ENCODE results near the gene GPR141. TPM values are rescaled to one million over a fixed set of nuclear protein-coding genes. Genes with fewer than 3 reads are reported as not detected.

GPR141 gene
- total and polyA plus RNA-seq, 9 of the 15 experiments (the other 6 are each of a cell fraction or from before 2014, with no cell fraction given): not detected

GRCh38 chr7:37642028-37642540 is 41.5 kb upstream of the GPR141 start:
- H3K36me3 ChIP-seq (ENCODE audit: control insufficient read depth, insufficient read depth, low read length): no peaks in the 10 kb centered on the region
- intact Hi-C loops (cut with micrococcal nuclease) (no loop called here), in situ Hi-C loops (cut with MboI) (no loop called here)
- no peaks in the 10 kb centered on the region for H3K9me3 ChIP-seq (replicated peaks; ENCODE audit: control insufficient read depth, insufficient read depth, low read depth, low read length)
- no peak overlapping the region for H3K4me3 ChIP-seq
- H3K9ac ChIP-seq (ENCODE audit: insufficient read depth in 1 of 2, low read depth in 2 of 2, low read length in 2 of 2): no peak overlapping the region
- ATAC-seq (no peak), DNase-seq (ENCODE audit: extremely low read depth in 1 of 4, low spot score in 3 of 4) (no peak), FAIRE-seq (no peak)
- H3K27me3 ChIP-seq (ENCODE audit: control insufficient read depth in 2 of 2, insufficient read depth in 2 of 2, low read length in 2 of 2): no peaks in the 10 kb centered on the region
- H4K20me1 ChIP-seq (replicated peaks; ENCODE audit: control insufficient read depth, insufficient read depth, low read length): no peaks in the 10 kb centered on the region
- CTCF ChIA-PET (ENCODE audit: low intra/inter-chr PET ratio): no interaction called here
- no peak overlapping the region for H3K4me2 ChIP-seq (ENCODE audit: insufficient read depth, low read length)
- BruUV-seq (replicated peaks): no TSS peak
- POLR2A ChIA-PET: no interaction called here
- H2AFZ ChIP-seq (ENCODE audit: low read depth, low read length): no peak overlapping the region
- no peak overlapping the region for H3K27ac ChIP-seq (ENCODE audit: extremely low read depth, low read depth, low read length)
- TF ChIP-seq ZNF280A (IDR thresholded peaks at IDR 0.05; ENCODE audit: low read depth, partially characterized antibody) (no peak), C11orf30 (IDR thresholded peaks at IDR 0.05; ENCODE audit: low read depth) (no peak), SMARCA4 (IDR thresholded peaks at IDR 0.05) (no peak), E2F5 (CRISPR knock-in tag; IDR thresholded peaks at IDR 0.05) (no peak), ZKSCAN3 (CRISPR knock-in tag; IDR thresholded peaks at IDR 0.05) (no peak), CC2D1A (IDR thresholded peaks at IDR 0.05) (no peak), ZNF232 (CRISPR knock-in tag; IDR thresholded peaks at IDR 0.05) (no peak), RFX1 (IDR thresholded peaks at IDR 0.05) (no peak), NCOA4 (IDR thresholded peaks at IDR 0.05; ENCODE audit: partially characterized antibody) (no peak)
- TF ChIP-seq, protein P1, sequence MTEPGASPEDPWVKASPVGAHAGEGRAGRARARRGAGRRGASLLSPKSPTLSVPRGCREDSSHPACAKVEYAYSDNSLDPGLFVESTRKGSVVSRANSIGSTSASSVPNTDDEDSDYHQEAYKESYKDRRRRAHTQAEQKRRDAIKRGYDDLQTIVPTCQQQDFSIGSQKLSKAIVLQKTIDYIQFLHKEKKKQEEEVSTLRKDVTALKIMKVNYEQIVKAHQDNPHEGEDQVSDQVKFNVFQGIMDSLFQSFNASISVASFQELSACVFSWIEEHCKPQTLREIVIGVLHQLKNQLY (CRISPR knock-in tag; conservative IDR thresholded peaks at IDR 0.05): no peak
- TF ChIP-seq, protein P2, sequence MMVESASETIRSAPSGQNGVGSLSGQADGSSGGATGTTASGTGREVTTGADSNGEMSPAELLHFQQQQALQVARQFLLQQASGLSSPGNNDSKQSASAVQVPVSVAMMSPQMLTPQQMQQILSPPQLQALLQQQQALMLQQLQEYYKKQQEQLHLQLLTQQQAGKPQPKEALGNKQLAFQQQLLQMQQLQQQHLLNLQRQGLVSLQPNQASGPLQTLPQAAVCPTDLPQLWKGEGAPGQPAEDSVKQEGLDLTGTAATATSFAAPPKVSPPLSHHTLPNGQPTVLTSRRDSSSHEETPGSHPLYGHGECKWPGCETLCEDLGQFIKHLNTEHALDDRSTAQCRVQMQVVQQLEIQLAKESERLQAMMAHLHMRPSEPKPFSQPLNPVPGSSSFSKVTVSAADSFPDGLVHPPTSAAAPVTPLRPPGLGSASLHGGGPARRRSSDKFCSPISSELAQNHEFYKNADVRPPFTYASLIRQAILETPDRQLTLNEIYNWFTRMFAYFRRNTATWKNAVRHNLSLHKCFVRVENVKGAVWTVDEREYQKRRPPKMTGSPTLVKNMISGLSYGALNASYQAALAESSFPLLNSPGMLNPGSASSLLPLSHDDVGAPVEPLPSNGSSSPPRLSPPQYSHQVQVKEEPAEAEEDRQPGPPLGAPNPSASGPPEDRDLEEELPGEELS (CRISPR knock-in tag; IDR thresholded peaks at IDR 0.05; ENCODE audit: borderline replicate concordance): no peak
- H3K4me1 ChIP-seq (replicated peaks in 1 of 2; ENCODE audit: control insufficient read depth in 2 of 2, insufficient read depth in 2 of 2, low read length in 2 of 2): no peaks in the 10 kb centered on the region; a peak in 1 of 5 replicates
- no peaks in the 10 kb centered on the region for H3K9me1 ChIP-seq (ENCODE audit: control insufficient read depth, insufficient read depth, low read length)
- H3K79me2 ChIP-seq (ENCODE audit: control insufficient read depth, insufficient read depth, low read length): no peaks in the 10 kb centered on the region
- WGBS (ENCODE audit: insufficient coverage, low coverage, missing lambda C conversion rate): 2% methylated on average over 5 of the region's 6 CpGs

Data from K562 (cell line).